ENCODE measurements around the gene UBE2H.

DNA sequence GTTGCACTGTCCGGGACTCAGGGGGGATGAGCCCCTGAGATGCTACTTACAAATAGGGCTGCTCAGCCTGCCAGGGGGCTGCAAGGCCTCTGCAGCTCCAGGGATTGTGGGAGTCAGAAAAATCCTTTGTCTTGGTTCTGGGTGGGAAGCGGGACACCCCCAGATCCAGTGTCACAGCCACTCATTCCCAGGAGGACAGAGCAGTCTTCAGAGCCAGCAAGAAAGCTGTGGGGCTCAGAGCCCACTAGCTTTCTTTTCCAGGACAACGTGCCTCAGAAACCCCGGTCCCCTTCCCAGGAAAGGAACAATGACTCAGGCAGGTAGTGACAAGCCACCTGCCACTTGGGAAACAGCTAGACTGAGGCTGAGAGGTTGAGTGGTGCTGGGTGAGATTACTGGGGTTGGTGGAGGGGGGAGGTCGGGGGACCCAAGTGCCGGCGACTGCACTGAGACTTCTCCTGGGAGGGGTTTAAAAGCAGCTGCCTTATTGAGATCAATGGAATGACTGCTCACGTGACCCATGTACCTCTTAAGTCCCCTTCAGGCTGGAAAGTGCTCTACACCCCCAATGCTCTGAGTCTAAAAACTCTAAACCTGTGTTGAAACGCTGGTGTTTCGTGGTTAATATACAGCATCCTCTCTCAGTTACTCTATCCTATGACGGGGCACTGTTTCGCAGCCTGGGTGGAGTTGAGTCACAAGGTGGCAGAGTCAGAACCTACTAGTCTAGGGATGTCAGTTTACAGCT, 123.6 kb downstream of the UBE2H start:
- TF ChIP-seq, protein P1, sequence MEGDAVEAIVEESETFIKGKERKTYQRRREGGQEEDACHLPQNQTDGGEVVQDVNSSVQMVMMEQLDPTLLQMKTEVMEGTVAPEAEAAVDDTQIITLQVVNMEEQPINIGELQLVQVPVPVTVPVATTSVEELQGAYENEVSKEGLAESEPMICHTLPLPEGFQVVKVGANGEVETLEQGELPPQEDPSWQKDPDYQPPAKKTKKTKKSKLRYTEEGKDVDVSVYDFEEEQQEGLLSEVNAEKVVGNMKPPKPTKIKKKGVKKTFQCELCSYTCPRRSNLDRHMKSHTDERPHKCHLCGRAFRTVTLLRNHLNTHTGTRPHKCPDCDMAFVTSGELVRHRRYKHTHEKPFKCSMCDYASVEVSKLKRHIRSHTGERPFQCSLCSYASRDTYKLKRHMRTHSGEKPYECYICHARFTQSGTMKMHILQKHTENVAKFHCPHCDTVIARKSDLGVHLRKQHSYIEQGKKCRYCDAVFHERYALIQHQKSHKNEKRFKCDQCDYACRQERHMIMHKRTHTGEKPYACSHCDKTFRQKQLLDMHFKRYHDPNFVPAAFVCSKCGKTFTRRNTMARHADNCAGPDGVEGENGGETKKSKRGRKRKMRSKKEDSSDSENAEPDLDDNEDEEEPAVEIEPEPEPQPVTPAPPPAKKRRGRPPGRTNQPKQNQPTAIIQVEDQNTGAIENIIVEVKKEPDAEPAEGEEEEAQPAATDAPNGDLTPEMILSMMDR (conservative IDR thresholded peaks at IDR 0.05; ENCODE audit: low read depth, low read length): no peak
- no peak for TF ChIP-seq EZH2 (IDR thresholded peaks at IDR 0.05; ENCODE audit: borderline replicate concordance, low read depth, low read length, poor library complexity, severe bottlenecking)

Measured in A673 (cell line).